ENCODE results near the gene EN2. TPM values are rescaled to one million over a fixed set of nuclear protein-coding genes. Genes with fewer than 3 reads are reported as not detected.

The EN2 gene
- total RNA-seq, 1 experiment from 2014 or later: 0.07 TPM

- peak overlapping the region in 1 of 2 experiments; percentile 77; a peak in 3 of 5 replicates for H3K4me3 Mint-ChIP-seq
- Histone ChIP-seq H3K4me1 (ENCODE audit: insufficient read depth, low read length) (no peaks in the 10 kb centered on the region), H4K8ac (replicated peaks; ENCODE audit: insufficient read length, low read depth, low read length) (no peak overlapping the region), H2BK15ac (ENCODE audit: low read depth, low read length) (no peak overlapping the region; the same call in 1 of the 2 replicates), H3K9me3 (ENCODE audit: control insufficient read depth, low read depth, low read length) (no peaks in the 10 kb centered on the region), H3K79me2 (ENCODE audit: insufficient read depth, low read length) (no peaks in the 10 kb centered on the region), H2BK20ac (ENCODE audit: low read depth, low read length, poor library complexity, severe bottlenecking) (no peak overlapping the region), H3K79me1 (ENCODE audit: insufficient read depth, low read depth, low read length, poor library complexity, severe bottlenecking) (no peaks in the 10 kb centered on the region), H3K23me2 (ENCODE audit: insufficient read length, low read depth, low read length, poor library complexity, severe bottlenecking) (peaks cover 9% of the 10 kb centered on the region), H2AFZ (ENCODE audit: low read length) (no peak overlapping the region), H3K4ac (ENCODE audit: low read depth, low read length) (no peak overlapping the region), H2AK5ac (ENCODE audit: insufficient read length, low read length) (no peak overlapping the region), H4K91ac (ENCODE audit: insufficient read length, low read depth, low read length) (no peak overlapping the region), H2BK5ac (ENCODE audit: insufficient read length, low read length) (no peak overlapping the region), H3K18ac (ENCODE audit: insufficient read length, low read depth, low read length) (no peak overlapping the region), H4K5ac (ENCODE audit: insufficient read length, low read depth, low read length) (no peak overlapping the region), H3K27ac (ENCODE audit: insufficient read length, low read depth, low read length) (no peak overlapping the region), H3K23ac (ENCODE audit: insufficient read length, low read depth, low read length) (no peak overlapping the region), H3K4me2 (ENCODE audit: insufficient read depth, insufficient read length, low read length) (peak overlapping the region; percentile 54), H3K9ac (ENCODE audit: extremely low read depth, insufficient read length, low read length) (no peak overlapping the region), H3T11ph (ENCODE audit: low read length) (no peak overlapping the region), H4K20me1 (ENCODE audit: control insufficient read depth, insufficient read depth, insufficient read length) (peaks cover 3% of the 10 kb centered on the region), H2BK12ac (ENCODE audit: insufficient read length, low read depth, low read length) (no peak overlapping the region), H2BK120ac (ENCODE audit: low read depth, low read length, poor library complexity, severe bottlenecking) (no peak overlapping the region), H3K27me3 (ENCODE audit: insufficient read depth, low read length) (peaks cover 85% of the 10 kb centered on the region), H3K14ac (ENCODE audit: insufficient read depth, low read length) (no peak overlapping the region), H3K56ac (ENCODE audit: insufficient read length, low read depth, low read length) (no peak overlapping the region)
- WGBS (ENCODE audit: extremely low coverage, insufficient read length, low lambda C conversion rate): no CpG with 5 or more reads among the region's 52 CpGs
- H3K36me3 Mint-ChIP-seq (ENCODE audit: insufficient read depth in 1 of 3, low read depth in 3 of 3): no peaks in the 10 kb centered on the region; a peak in 1 of 7 replicates
- no peak overlapping the region for H3K27ac Mint-ChIP-seq
- DNase-seq: no peak
- peaks cover 2 to 25% of the 10 kb centered on the region in 2 experiments; a peak in 2 of 4 replicates for H3K4me1 Mint-ChIP-seq
- TF ChIP-seq CTCF (conservative IDR thresholded peaks at IDR 0.05): no peak
- H3K9me3 Mint-ChIP-seq: peaks cover 0 to 21% of the 10 kb centered on the region in 2 experiments; a peak in 4 of 5 replicates
- H3K27me3 Mint-ChIP-seq (ENCODE audit: low read depth): peaks cover 100% of the 10 kb centered on the region
These were observed 7.9 kb upstream of the EN2 start for GRCh38 chr7:155449869-155450557.
